OCI-LY7 (cell line): ENCODE data around the gene ADCY1. TPM values are rescaled to one million over a fixed set of nuclear protein-coding genes. Genes with fewer than 3 reads are reported as not detected.

Experiments used
- BruUV-seq: library from RNA; stranded (reverse); fragments of 400-500 nt; replicated peaks from 2 replicates; lab custom pipeline; 2021; lab: Mats Ljungman, UMichigan
- CTCF ChIA-PET: fragments of 300-600 bp; sonication (Branson Sonifier 250); formaldehyde crosslinking; loops from one replicate; lab custom pipeline; 2022; ENCODE audit warnings: antibody characterized with exemption; ENCODE audit not compliant: unreplicated experiment; lab: Charles Lee
- POLR2A ChIA-PET: fragments of 300-600 bp; sonication (Branson Sonifier 250); formaldehyde crosslinking; loops from one replicate; lab custom pipeline; 2022; ENCODE audit warnings: antibody characterized with exemption; lab: Charles Lee
- DNase-seq: peaks from one replicate; pipeline ENCODE4 v3.0.0-alpha.2; 2015; ENCODE audit warnings: low spot score
- H2AFZ ChIP-seq: fragments of 200-600 bp; sonication (generic), shearing (Covaris generic); 2 replicates; pipeline ENCODE4 v1.6.1; 2014; ENCODE audit warnings: mild to moderate bottlenecking, antibody characterized with exemption, low read length, moderate library complexity
- H3K27ac ChIP-seq: fragments of 200-600 bp; sonication (generic); 2 replicates; pipeline ENCODE4 v1.5.1; 2014; ENCODE audit warnings: mixed run types, low read depth, mild to moderate bottlenecking, moderate library complexity, low read length, inconsistent platforms; ENCODE audit not compliant: poor library complexity, severe bottlenecking
- H3K36me3 ChIP-seq: fragments of 200-600 bp; sonication (generic); 2 replicates; pipeline ENCODE4 v1.6.1; 2014; ENCODE audit warnings: mild to moderate bottlenecking, antibody characterized with exemption, low read length, moderate library complexity, mixed read lengths; ENCODE audit not compliant: insufficient read depth
- H3K4me1 ChIP-seq: fragments of 200-600 bp; sonication (generic); 2 replicates; pipeline ENCODE4 v1.5.1; 2014; ENCODE audit warnings: mild to moderate bottlenecking, low read length; ENCODE audit not compliant: insufficient read depth, poor library complexity, severe bottlenecking
- H3K4me2 ChIP-seq: fragments of 200-600 bp; sonication (generic); 2 replicates; pipeline ENCODE4 v1.6.1; 2014; ENCODE audit warnings: mild to moderate bottlenecking, low read length
- H3K4me3 ChIP-seq: fragments of 200-600 bp; sonication (generic); 2 replicates; pipeline ENCODE4 v1.5.1; 2014; ENCODE audit warnings: mild to moderate bottlenecking, low read depth, low read length; ENCODE audit not compliant: poor library complexity, severe bottlenecking
- H3K79me2 ChIP-seq: fragments of 200-600 bp; sonication (generic); 2 replicates; pipeline ENCODE4 v1.6.1; 2016; ENCODE audit warnings: low read depth, mild to moderate bottlenecking, low read length, moderate library complexity, mixed read lengths; ENCODE audit not compliant: insufficient read depth
- H3K9me2 ChIP-seq: fragments of 200-600 bp; sonication (generic); 2 replicates; pipeline ENCODE4 v1.6.1; 2016; ENCODE audit warnings: mild to moderate bottlenecking, low read length, mixed read lengths; ENCODE audit not compliant: insufficient read depth
- H3K9me3 ChIP-seq: fragments of 200-600 bp; sonication (generic); 2 replicates; pipeline ENCODE4 v1.6.1; 2014; ENCODE audit warnings: mild to moderate bottlenecking, mixed run types, low read length, mixed read lengths
- H4K20me1 ChIP-seq: fragments of 200-600 bp; sonication (generic); 2 replicates; pipeline ENCODE4 v1.6.1; 2014; ENCODE audit warnings: mild to moderate bottlenecking, antibody characterized with exemption, low read length, moderate library complexity, mixed read lengths; ENCODE audit not compliant: insufficient read depth
- EZH2phosphoT487 ChIP-seq: fragments of 200-600 bp; sonication (generic); IDR thresholded peaks from 2 replicates; pipeline ENCODE4 v1.6.1; 2018; ENCODE audit warnings: low read depth, borderline replicate concordance, mild to moderate bottlenecking, mixed run types, antibody characterized with exemption, low read length, moderate library complexity, mixed read lengths
- intact Hi-C: fragments of 100-400 bp; cut with micrococcal nuclease; formaldehyde crosslinking; loops from one replicate; pipeline ENCODE4 v1.10.0; 2022; ENCODE audit not compliant: unreplicated experiment
- total RNA-seq, 2 experiments: library from RNA; depleted of rRNA in 1 of 2; stranded (reverse); fragments of >200 nt in 1 of 2; shearing (Covaris generic) in 1 of 2; gene quantifications; 2 replicates each; pipeline ENCODE4 v1.2.3, GENCODE V29; 2014 to 2022
- TF ChIP-seq, protein P1 (sequence below): fragments of 200-600 bp; sonication (generic); conservative IDR thresholded peaks from 2 replicates; pipeline ENCODE4 v1.5.1; 2014; ENCODE audit warnings: mild to moderate bottlenecking, antibody characterized with exemption, low read length, moderate library complexity, mixed read lengths

Gene ADCY1
- total RNA-seq, 2 experiments from 2014 or later: 0.13 TPM; not detected in 1

DNA sequence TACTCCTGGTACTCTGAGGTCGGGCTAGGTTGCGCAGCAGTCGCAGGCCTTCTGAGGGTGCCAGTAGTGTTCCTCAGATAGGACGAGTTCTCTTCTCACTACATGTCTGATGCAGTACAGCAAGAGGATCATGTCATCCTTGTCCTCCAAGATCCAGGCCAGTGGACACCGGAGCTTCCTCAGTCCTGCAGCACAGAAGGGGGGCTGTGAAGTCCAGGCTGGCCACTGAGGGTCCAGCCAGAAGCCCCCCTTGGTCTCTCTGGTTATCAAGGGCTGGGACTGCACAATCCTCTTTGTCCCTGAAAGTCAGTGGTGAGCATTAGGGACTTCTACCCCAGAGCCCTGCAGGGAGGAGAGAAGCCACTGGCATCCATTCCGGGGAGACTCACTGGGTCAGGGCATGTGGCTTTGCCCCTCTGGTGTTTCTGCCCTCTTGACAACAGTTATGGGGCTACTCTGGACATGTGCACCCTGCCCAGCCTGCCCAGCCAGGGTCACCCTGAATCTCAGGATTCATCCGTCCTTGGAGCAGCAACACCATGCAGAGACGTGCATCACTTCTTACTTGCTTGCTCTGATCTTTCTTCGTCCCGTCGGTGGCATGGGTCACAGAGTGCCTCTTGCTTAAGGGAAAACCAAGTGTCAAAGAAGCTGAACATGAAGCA, 125.7 kb downstream of the ADCY1 start:
- H3K4me3 ChIP-seq: no peak overlapping the region
- no peak overlapping the region for H3K27ac ChIP-seq
- no peaks in the 10 kb centered on the region for H3K4me1 ChIP-seq
- ChIA-PET CTCF (no interaction called here), POLR2A (no interaction called here)
- no peak overlapping the region for H2AFZ ChIP-seq
- no peaks in the 10 kb centered on the region for H3K9me3 ChIP-seq
- TF ChIP-seq, protein P1, sequence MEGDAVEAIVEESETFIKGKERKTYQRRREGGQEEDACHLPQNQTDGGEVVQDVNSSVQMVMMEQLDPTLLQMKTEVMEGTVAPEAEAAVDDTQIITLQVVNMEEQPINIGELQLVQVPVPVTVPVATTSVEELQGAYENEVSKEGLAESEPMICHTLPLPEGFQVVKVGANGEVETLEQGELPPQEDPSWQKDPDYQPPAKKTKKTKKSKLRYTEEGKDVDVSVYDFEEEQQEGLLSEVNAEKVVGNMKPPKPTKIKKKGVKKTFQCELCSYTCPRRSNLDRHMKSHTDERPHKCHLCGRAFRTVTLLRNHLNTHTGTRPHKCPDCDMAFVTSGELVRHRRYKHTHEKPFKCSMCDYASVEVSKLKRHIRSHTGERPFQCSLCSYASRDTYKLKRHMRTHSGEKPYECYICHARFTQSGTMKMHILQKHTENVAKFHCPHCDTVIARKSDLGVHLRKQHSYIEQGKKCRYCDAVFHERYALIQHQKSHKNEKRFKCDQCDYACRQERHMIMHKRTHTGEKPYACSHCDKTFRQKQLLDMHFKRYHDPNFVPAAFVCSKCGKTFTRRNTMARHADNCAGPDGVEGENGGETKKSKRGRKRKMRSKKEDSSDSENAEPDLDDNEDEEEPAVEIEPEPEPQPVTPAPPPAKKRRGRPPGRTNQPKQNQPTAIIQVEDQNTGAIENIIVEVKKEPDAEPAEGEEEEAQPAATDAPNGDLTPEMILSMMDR: no peak
- TF ChIP-seq EZH2phosphoT487: no peak
- DNase-seq: no peak
- no TSS peak for BruUV-seq
- H3K4me2 ChIP-seq: no peak overlapping the region
- H3K36me3 ChIP-seq: no peaks in the 10 kb centered on the region
- H4K20me1 ChIP-seq: no peaks in the 10 kb centered on the region
- no peaks in the 10 kb centered on the region for H3K9me2 ChIP-seq
- intact Hi-C loops: no loop called here
- H3K79me2 ChIP-seq: no peaks in the 10 kb centered on the region

DNA sequence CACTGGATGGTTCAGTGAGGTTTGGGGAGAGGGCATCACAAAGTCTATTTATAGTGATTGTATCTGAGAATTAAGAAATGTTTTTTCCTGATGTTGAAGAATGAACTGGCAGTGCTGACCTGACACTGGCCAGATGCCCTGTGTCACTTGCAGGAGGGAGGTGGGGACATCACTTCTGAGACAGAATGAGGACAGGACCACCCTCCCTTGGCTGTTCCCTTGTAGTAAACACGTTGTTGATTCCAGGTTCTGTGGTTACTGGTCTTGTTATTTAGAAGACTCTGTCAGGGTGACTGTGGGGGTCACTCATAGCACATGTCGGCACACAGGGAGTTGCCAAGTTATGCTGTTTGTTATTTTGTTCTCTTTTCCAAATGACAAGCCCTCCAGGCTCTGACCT, 126.4 kb downstream of the ADCY1 start:
- no peaks in the 10 kb centered on the region for H3K9me3 ChIP-seq
- H4K20me1 ChIP-seq: no peaks in the 10 kb centered on the region
- DNase-seq: no peak
- no peak overlapping the region for H2AFZ ChIP-seq
- no peak overlapping the region for H3K4me2 ChIP-seq
- no peaks in the 10 kb centered on the region for H3K79me2 ChIP-seq
- CTCF ChIA-PET: no interaction called here
- no peaks in the 10 kb centered on the region for H3K36me3 ChIP-seq
- H3K27ac ChIP-seq: no peak overlapping the region
- H3K4me1 ChIP-seq: no peaks in the 10 kb centered on the region
- POLR2A ChIA-PET: no interaction called here
- intact Hi-C loops: no loop called here
- H3K4me3 ChIP-seq: no peak overlapping the region
- no peak for TF ChIP-seq EZH2phosphoT487
- TF ChIP-seq, protein P1: no peak
- no peaks in the 10 kb centered on the region for H3K9me2 ChIP-seq
- no TSS peak for BruUV-seq
